Measurements from ENCODE around the gene RPL10A.
"Not testable (repeated sequence)": the region's sequence is repeated elsewhere in the genome, so short reads cannot be mapped to it uniquely, and the experiment has no call there.

Gene RPL10A

GRCh38 chr6:35515939-35516338, 47.7 kb downstream of the RPL10A start:
- not testable (repeated sequence) for DNase-seq

DNA sequence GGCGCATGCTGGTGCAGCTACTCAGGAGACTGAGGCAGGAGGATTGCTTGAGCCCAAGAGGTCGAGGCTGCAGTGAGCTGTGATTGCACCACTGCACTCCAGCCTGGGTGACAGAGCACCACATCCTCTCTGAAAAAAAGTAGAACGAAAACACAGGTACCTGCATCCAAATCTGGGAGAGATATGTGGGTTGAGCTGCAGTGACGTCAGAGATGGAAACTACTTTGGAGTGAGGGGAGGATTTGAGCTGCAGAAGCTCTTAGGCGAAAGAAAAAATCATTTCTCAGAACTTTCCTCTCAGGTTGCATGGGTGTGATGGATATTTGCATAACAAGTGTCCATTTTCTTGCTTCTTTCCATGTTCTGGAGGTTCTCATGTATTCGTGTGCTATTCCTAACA, 48.5 kb downstream of the RPL10A start:
- no peak for DNase-seq

- not testable (repeated sequence) for DNase-seq
Measured at GRCh38 chr6:35517978-35518377, 49.8 kb downstream of the RPL10A start.

- no peak for DNase-seq
Measured at GRCh38 chr6:35518566-35519312, 50.5 kb downstream of the RPL10A start.

- DNase-seq: no peak
Measured at GRCh38 chr6:35519313-35520015, 51.3 kb downstream of the RPL10A start.

Measured in left hindlimb (tissue), 1 donor.